ENCODE data around the gene LRMDA. TPM values are rescaled to one million over a fixed set of nuclear protein-coding genes. Genes with fewer than 3 reads are reported as not detected.

Gene LRMDA
- total RNA-seq, 2 experiments from 2014 or later, result not detected

GRCh38 chr10:75836064-75836463, 404.6 kb downstream of the LRMDA start:
- no peaks in the 10 kb centered on the region for H3K79me2 ChIP-seq (ENCODE audit: insufficient read depth, low read depth, low read length)
- intact Hi-C loops (cut with micrococcal nuclease; ENCODE audit: unreplicated experiment), result no loop called here
- no peaks in the 10 kb centered on the region for H3K36me3 ChIP-seq (ENCODE audit: insufficient read depth, low read length)
- POLR2A ChIA-PET, result no interaction called here
- H3K9me3 ChIP-seq (ENCODE audit: low read length), result no peaks in the 10 kb centered on the region
- DNase-seq (ENCODE audit: low spot score), result no peak
- TF ChIP-seq EZH2phosphoT487 (IDR thresholded peaks at IDR 0.05; ENCODE audit: borderline replicate concordance, low read depth, low read length) (no peak), CTCF (conservative IDR thresholded peaks at IDR 0.05; ENCODE audit: low read length) (no peak)
- no peak overlapping the region for H2AFZ ChIP-seq (ENCODE audit: low read length)
- H3K27ac ChIP-seq (ENCODE audit: low read depth, low read length, poor library complexity, severe bottlenecking), result no peak overlapping the region
- CTCF ChIA-PET (ENCODE audit: unreplicated experiment), result no interaction called here
- no peaks in the 10 kb centered on the region for H4K20me1 ChIP-seq (ENCODE audit: insufficient read depth, low read length)
- no peak overlapping the region for H3K4me3 ChIP-seq (ENCODE audit: low read depth, low read length, poor library complexity, severe bottlenecking)
- no peak overlapping the region for H3K4me2 ChIP-seq (ENCODE audit: low read length)
- no peaks in the 10 kb centered on the region for H3K9me2 ChIP-seq (ENCODE audit: insufficient read depth, low read length)
- no peaks in the 10 kb centered on the region for H3K4me1 ChIP-seq (ENCODE audit: insufficient read depth, low read length, poor library complexity, severe bottlenecking)
- no TSS peak for BruUV-seq (replicated peaks)

GRCh38 chr10:75838486-75838885, 407.1 kb downstream of the LRMDA start:
- Histone ChIP-seq H3K79me2 (ENCODE audit: insufficient read depth, low read depth, low read length) (no peaks in the 10 kb centered on the region), H2AFZ (ENCODE audit: low read length) (no peak overlapping the region), H3K27ac (ENCODE audit: low read depth, low read length, poor library complexity, severe bottlenecking) (no peak overlapping the region), H3K4me1 (ENCODE audit: insufficient read depth, low read length, poor library complexity, severe bottlenecking) (no peaks in the 10 kb centered on the region), H4K20me1 (ENCODE audit: insufficient read depth, low read length) (no peaks in the 10 kb centered on the region), H3K9me3 (ENCODE audit: low read length) (no peaks in the 10 kb centered on the region), H3K4me3 (ENCODE audit: low read depth, low read length, poor library complexity, severe bottlenecking) (no peak overlapping the region), H3K4me2 (ENCODE audit: low read length) (no peak overlapping the region), H3K36me3 (ENCODE audit: insufficient read depth, low read length) (no peaks in the 10 kb centered on the region), H3K9me2 (ENCODE audit: insufficient read depth, low read length) (no peaks in the 10 kb centered on the region)
- POLR2A ChIA-PET, result no interaction called here
- CTCF ChIA-PET (ENCODE audit: unreplicated experiment), result no interaction called here
- TF ChIP-seq EZH2phosphoT487 (IDR thresholded peaks at IDR 0.05; ENCODE audit: borderline replicate concordance, low read depth, low read length) (no peak), CTCF (conservative IDR thresholded peaks at IDR 0.05; ENCODE audit: low read length) (no peak)
- intact Hi-C loops (cut with micrococcal nuclease; ENCODE audit: unreplicated experiment), result no loop called here
- DNase-seq (ENCODE audit: low spot score), result no peak
- BruUV-seq (replicated peaks), result no TSS peak

GRCh38 chr10:75839020-75839419, 407.6 kb downstream of the LRMDA start:
- intact Hi-C loops (cut with micrococcal nuclease; ENCODE audit: unreplicated experiment), result no loop called here
- Histone ChIP-seq H3K36me3 (ENCODE audit: insufficient read depth, low read length) (no peaks in the 10 kb centered on the region), H3K4me1 (ENCODE audit: insufficient read depth, low read length, poor library complexity, severe bottlenecking) (no peaks in the 10 kb centered on the region), H3K9me3 (ENCODE audit: low read length) (no peaks in the 10 kb centered on the region), H3K27ac (ENCODE audit: low read depth, low read length, poor library complexity, severe bottlenecking) (no peak overlapping the region), H3K4me3 (ENCODE audit: low read depth, low read length, poor library complexity, severe bottlenecking) (no peak overlapping the region), H3K4me2 (ENCODE audit: low read length) (no peak overlapping the region), H4K20me1 (ENCODE audit: insufficient read depth, low read length) (no peaks in the 10 kb centered on the region), H3K79me2 (ENCODE audit: insufficient read depth, low read depth, low read length) (no peaks in the 10 kb centered on the region), H3K9me2 (ENCODE audit: insufficient read depth, low read length) (no peaks in the 10 kb centered on the region), H2AFZ (ENCODE audit: low read length) (no peak overlapping the region)
- TF ChIP-seq EZH2phosphoT487 (IDR thresholded peaks at IDR 0.05; ENCODE audit: borderline replicate concordance, low read depth, low read length) (no peak), CTCF (conservative IDR thresholded peaks at IDR 0.05; ENCODE audit: low read length) (no peak)
- BruUV-seq (replicated peaks), result no TSS peak
- POLR2A ChIA-PET, result interaction anchor here (0.7 kb wide), 1 partner anchor 26 kb away, joined by 6 read pairs; no protein-coding TSS in a partner anchor
- CTCF ChIA-PET (ENCODE audit: unreplicated experiment), result no interaction called here
- DNase-seq (ENCODE audit: low spot score), result no peak

Measured in OCI-LY7 (cell line).